Uterus (tissue), 2 donors: Measurements from ENCODE around the gene PPFIBP1.

Experiments used
- POLR2A ChIP-seq, 2 donors: fragments of 450-650 bp; IDR thresholded peaks; one replicate each; pipeline ENCODE4 v1.6.1; 2016; ENCODE audit warnings: antibody characterized with exemption in 2 of 2, mild to moderate bottlenecking in 1 of 2, moderate library complexity in 1 of 2
- TF ChIP-seq, protein P1 (sequence below), 4 experiments: fragments of 200-600 bp in 2 of 4; fragments of 450-650 bp in 2 of 4; sonication (generic) in 2 of 4; IDR thresholded peaks; one replicate each; pipeline ENCODE4 v1.5.1; 2016 to 2019; ENCODE audit warnings: antibody characterized with exemption in 4 of 4, mild to moderate bottlenecking in 2 of 4, moderate library complexity in 1 of 4

DNA sequence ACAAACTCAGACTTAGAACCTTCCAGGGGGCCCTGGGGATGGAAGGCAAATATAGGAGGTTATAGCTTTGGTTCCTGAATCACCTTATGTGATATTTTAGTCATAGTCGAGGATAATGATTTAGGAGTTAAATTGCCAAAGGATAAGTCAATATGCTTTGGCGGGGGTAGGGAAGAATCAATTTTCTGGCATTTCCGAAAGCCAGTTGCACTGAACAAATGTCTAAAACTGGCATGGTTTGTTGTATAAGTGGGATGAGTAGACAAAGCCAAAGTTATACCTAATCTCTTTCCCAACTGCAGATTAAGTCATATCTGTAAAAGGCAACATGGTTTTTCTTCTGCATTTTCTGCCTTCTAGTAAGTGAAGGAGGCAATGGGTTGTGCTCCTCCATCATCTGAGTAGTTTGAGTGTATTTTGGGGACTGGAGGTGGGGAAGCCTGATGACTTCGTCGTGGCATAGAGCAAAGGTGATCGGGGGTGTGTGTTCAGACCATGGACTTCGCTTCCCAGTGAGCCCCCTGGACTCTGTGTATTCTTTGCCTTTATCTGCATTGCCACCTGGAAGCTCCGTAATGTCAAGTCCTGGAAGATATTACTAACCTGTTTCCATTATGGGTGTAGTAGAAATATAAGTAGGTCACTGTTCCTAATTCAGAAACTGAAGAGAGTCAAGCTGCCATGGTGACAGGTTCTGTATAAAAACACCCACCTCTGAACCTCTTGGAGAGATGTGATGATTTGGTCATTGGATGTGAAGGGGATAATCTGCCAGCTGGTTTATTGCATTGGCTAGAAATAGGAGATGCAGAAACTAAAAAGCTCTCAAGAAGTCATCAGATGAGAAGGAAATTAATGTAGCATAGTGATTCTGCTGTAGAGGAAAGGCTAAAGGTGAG lies 24.5 kb downstream of the PPFIBP1 start:
- no peak for TF ChIP-seq POLR2A (IDR thresholded peaks at IDR 0.05)
- TF ChIP-seq, protein P1, sequence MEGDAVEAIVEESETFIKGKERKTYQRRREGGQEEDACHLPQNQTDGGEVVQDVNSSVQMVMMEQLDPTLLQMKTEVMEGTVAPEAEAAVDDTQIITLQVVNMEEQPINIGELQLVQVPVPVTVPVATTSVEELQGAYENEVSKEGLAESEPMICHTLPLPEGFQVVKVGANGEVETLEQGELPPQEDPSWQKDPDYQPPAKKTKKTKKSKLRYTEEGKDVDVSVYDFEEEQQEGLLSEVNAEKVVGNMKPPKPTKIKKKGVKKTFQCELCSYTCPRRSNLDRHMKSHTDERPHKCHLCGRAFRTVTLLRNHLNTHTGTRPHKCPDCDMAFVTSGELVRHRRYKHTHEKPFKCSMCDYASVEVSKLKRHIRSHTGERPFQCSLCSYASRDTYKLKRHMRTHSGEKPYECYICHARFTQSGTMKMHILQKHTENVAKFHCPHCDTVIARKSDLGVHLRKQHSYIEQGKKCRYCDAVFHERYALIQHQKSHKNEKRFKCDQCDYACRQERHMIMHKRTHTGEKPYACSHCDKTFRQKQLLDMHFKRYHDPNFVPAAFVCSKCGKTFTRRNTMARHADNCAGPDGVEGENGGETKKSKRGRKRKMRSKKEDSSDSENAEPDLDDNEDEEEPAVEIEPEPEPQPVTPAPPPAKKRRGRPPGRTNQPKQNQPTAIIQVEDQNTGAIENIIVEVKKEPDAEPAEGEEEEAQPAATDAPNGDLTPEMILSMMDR (IDR thresholded peaks at IDR 0.05), result no peak
